HuH-7 (cell line): ENCODE data around the gene PLCG1.

ENCODE experiments used
- DNase-seq: peaks from one replicate; pipeline ENCODE4 v3.0.0; 2011; ENCODE audit warnings: low spot score

PLCG1 gene

GRCh38 chr20:41214202-41214601 lies 76.9 kb downstream of the PLCG1 start:
- no peak for DNase-seq

DNA sequence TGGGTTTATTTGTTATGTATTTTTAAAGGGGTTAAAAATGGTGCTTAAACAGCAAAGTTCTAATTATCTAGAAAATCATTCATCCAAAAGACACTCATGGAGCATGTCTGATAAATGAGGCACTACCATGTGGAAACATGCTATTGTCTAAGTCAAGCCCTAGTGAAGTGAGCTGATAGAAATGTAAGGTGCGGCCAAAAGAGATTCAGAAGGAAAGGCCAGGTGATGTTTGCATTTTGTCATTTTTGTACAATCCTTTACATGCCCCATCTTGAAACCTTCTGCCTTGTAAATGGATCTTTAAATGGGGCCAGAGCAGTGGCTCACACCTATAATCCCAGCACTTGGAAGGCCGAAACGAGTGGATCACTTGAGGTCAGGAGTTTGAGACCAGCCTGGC lies 77.3 kb downstream of the PLCG1 start:
- no peak for DNase-seq

- no peak for DNase-seq
Observed at GRCh38 chr20:41217422-41217821, 80.1 kb downstream of the PLCG1 start.

DNA sequence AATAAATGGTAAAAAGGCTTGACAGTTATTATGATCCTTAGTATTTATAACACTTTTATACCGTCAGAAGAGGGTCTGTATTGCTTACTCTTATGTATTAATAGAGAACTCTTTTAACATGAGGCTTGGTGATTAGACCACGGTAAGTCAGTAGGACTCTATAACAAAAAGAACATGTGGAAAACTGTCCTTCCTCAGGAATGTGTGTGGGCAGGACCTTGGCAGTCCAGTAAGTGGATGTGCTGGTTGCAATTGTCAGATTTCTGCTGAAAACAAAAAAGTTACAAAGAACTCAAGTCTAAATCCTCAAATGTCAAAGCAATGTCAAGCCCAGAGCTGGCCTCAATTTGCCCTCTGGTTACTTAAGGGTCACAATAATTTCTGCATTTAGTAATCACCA lies 81.1 kb downstream of the PLCG1 start:
- no peak for DNase-seq

DNA sequence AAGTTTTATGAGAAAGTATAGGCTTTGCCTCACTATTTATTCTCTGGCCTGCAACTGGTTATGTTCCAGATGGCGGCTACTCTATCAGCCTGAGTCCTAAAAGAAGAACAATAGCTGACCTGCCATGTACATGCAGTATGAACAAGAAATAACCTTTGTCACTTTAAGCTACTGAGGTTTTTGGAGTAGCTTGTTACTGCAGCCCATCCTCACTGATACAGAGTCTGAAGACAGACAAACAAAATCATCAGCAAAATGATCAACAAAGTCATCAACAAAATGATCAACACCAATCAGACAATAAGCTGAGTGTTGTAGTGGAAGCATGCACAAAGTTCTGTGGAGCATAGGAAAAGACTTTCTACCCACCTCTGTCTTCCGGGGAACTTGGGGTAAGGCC lies 82.5 kb downstream of the PLCG1 start:
- no peak for DNase-seq

DNA sequence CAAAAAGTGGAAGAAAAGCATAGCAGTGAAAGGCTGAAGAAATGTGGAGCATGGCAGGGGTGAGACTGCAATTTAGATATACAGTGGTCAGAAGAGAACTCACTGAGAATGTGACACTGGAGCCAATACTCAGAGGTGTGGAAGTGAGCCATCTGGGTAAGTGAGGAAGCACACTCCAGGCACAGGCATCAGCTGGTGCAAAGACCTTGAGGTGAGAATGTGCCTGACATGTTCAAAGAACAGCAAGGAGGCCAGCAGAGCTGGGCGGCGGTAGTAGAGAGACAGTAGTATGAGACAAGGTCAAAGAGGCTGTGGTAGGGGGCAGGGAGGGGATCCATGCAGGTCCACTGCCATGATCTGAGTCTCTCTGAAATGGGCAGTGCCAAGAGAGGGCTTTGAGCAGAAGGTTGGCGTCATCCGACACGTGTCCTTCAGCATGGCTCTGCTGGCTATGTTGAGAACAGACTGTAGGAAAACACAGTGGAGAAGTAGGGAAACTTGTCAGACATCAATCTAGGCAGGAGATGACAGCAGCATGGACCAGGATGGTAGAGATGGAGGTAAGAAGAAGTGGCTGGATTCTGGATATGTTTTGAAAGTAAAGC lies 84.4 kb downstream of the PLCG1 start:
- DNase-seq = no peak

DNA sequence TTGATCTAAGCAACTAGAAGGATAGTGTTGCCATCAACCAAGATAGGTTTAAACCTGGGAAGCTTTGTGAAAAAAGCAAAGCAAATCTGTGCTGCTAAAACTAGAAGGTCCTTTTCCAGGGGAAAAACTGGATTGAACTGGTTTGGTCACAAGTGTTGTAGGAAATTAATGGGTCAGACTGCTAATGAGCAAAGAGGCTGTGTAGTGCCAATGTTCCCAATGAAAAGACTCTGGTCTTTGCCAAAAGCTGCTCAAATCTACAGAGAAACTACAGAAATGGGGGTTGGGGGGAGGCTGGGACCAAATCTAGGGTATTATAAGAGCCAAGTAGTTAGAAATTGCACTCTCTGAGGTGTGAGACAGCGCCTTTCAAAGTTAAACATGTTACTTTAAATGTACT lies 85.0 kb downstream of the PLCG1 start:
- no peak for DNase-seq

- no peak for DNase-seq
Observed at GRCh38 chr20:41222703-41223102, 85.4 kb downstream of the PLCG1 start.

- DNase-seq = no peak
Observed at GRCh38 chr20:41223112-41223511, 85.8 kb downstream of the PLCG1 start.

DNA sequence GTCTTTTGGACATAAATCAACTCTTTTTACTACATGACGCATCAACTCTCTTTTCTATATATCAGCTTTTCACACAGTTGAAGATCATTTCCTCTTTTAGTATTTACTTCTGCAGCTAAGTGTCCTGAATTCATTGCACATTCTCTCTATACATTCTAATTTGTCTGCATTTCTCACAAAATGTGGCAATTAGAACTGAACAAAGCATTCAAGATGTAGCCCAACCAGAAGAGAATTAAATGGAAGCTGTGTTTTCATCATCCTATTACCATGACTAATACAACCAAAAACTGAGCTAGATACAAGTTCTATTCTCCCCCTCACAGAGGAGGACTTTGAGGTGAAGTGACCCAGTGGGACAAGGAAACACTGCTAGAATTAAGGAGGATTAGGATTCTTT lies 86.9 kb downstream of the PLCG1 start:
- DNase-seq = no peak

- no peak for DNase-seq
Observed at GRCh38 chr20:41225091-41225490, 87.7 kb downstream of the PLCG1 start.

GRCh38 chr20:41226426-41226825 lies 89.1 kb downstream of the PLCG1 start:
- DNase-seq = no peak
